ENCODE measurements around the gene JAZF1. TPM values are rescaled to one million over a fixed set of nuclear protein-coding genes. Genes with fewer than 3 reads are reported as not detected.

Gene JAZF1
- total RNA-seq, 4 donors from 2014 or later: 1.6 to 8.6 (median 5.3) TPM

DNA sequence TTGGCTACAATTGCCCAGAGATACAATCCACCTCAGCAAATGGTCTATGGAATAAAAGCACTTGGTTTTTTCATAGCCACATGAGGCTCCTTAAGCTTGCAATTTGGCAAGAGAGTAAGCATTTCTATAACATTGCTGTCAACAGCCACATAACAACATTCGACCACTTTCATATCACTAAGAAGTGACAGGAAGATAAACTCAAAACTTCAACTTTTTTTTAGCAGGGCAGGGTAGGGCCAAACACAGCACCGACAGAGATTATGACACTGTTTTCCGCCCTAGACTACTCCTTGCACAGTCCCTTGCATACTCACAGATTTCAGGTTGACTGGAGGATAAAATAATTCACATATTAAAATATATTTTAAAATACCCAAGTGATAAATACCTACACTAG is 185.4 kb downstream of the JAZF1 start:
- no peak for TF ChIP-seq POLR2A (IDR thresholded peaks at IDR 0.05)
- TF ChIP-seq, protein P1, sequence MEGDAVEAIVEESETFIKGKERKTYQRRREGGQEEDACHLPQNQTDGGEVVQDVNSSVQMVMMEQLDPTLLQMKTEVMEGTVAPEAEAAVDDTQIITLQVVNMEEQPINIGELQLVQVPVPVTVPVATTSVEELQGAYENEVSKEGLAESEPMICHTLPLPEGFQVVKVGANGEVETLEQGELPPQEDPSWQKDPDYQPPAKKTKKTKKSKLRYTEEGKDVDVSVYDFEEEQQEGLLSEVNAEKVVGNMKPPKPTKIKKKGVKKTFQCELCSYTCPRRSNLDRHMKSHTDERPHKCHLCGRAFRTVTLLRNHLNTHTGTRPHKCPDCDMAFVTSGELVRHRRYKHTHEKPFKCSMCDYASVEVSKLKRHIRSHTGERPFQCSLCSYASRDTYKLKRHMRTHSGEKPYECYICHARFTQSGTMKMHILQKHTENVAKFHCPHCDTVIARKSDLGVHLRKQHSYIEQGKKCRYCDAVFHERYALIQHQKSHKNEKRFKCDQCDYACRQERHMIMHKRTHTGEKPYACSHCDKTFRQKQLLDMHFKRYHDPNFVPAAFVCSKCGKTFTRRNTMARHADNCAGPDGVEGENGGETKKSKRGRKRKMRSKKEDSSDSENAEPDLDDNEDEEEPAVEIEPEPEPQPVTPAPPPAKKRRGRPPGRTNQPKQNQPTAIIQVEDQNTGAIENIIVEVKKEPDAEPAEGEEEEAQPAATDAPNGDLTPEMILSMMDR (IDR thresholded peaks at IDR 0.05 in 4 of 5, conservative IDR thresholded peaks at IDR 0.05 in 1 of 5): no peak
- ATAC-seq (no peak), DNase-seq (no peak)
- Histone ChIP-seq H3K4me3 (no peak overlapping the region), H3K27ac (no peak overlapping the region), H3K27me3 (no peaks in the 10 kb centered on the region), H3K36me3 (no peaks in the 10 kb centered on the region), H3K4me1 (peaks cover 23 to 29% of the 10 kb centered on the region in 2 donors), H3K9me3 (no peaks in the 10 kb centered on the region)
- in situ Hi-C loops (cut with MboI; ENCODE audit: low sequenced_read_pairs in 4 of 4) (no loop called here), intact Hi-C loops (cut with DNase I; ENCODE audit: low total_unique reads) (no loop called here)

DNA sequence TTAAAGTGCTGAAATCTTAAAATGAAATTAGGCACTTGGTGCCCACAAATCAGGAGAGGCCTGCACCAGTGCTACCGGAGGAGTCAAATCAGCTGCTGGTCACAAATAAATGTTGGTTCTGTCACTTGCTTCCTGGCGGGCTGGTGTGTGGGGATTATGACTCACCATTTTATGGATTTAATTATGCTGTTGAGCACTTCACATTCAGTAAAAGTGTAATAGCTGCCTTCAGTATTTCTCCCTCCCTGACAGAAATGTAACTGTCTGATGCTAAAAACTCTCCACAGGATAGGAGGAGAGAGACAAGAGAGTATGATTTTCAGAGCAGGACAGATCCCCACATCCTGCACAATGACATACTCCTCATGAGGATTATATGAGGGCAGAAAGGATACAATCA is 186.0 kb downstream of the JAZF1 start:
- H3K9me3 ChIP-seq: no peaks in the 10 kb centered on the region
- DNase-seq: no peak
- no peak overlapping the region for H3K27ac ChIP-seq
- peak; percentile 43 to 46 for ATAC-seq
- TF ChIP-seq, protein P1 (IDR thresholded peaks at IDR 0.05 in 4 of 5, conservative IDR thresholded peaks at IDR 0.05 in 1 of 5): no peak
- no peak for TF ChIP-seq POLR2A (IDR thresholded peaks at IDR 0.05)
- intact Hi-C loops (cut with DNase I; ENCODE audit: low total_unique reads) (no loop called here), in situ Hi-C loops (cut with MboI; ENCODE audit: low sequenced_read_pairs in 4 of 4) (no loop called here)
- H3K4me1 ChIP-seq: peaks cover 23 to 29% of the 10 kb centered on the region in 2 donors
- H3K4me3 ChIP-seq: no peak overlapping the region
- H3K27me3 ChIP-seq: no peaks in the 10 kb centered on the region
- H3K36me3 ChIP-seq: no peaks in the 10 kb centered on the region

DNA sequence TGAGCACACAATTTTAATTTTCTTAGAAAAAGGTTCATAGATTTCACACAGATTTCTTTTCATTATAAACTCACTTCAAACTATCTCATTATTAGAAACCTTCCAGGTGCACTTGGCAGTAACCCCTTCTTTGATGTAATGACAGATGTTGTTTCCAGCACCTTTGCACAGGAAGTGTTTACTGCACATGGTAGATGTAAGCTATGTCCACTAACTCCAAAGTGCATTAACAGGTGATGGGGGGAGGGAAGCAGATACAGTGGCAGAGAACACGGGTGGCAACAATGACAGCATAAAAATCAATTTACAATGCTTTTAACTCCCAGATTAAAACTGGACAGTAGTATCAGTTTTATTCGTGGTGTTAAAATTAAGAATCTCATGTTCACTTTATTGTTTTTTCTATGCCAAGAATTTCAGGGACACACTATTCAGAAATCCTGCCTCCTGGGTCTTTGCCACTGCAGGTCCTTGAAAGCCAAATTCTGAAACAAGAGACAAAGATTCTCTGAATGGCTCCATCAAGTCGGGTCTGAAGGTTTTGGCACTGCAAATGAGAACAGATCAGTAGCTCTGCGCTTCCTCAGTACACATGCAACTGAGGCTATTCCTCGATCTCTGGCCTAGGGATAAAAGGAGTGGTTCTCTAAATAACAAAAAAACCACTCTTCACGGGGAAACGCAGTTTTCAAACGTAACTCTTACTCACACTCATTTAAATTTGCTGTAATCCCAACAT is 187.7 kb downstream of the JAZF1 start:
- no peak overlapping the region for H3K4me3 ChIP-seq
- in situ Hi-C loops (cut with MboI; ENCODE audit: low sequenced_read_pairs in 4 of 4) (no loop called here), intact Hi-C loops (cut with DNase I; ENCODE audit: low total_unique reads) (no loop called here)
- H3K27ac ChIP-seq: no peak overlapping the region
- no peaks in the 10 kb centered on the region for H3K36me3 ChIP-seq
- ATAC-seq: peak; percentile 83
- no peaks in the 10 kb centered on the region for H3K27me3 ChIP-seq
- no peaks in the 10 kb centered on the region for H3K9me3 ChIP-seq
- no peak for TF ChIP-seq POLR2A (IDR thresholded peaks at IDR 0.05)
- DNase-seq: peak in 1 of 2 donors; percentile 27
- H3K4me1 ChIP-seq: peaks cover 23 to 29% of the 10 kb centered on the region in 2 donors

DNA sequence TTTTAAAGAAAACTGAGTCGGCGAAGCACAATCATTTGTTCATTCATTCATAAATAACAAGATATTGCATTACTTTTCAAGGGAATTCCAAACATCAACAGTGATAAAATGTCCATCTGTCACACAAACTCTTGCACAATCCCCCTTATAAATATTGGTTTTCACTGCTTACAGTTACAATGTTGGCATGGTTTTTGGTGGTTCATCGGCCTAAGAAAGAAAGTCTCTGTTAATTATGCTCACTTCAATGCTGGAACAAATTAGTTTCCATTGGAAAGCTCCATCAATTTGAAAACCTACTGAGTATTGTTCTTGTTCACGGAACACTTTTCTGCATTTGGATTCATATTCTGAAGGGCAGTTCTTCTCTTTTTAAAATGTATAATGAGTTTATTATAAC is 188.5 kb downstream of the JAZF1 start:
- intact Hi-C loops (cut with DNase I; ENCODE audit: low total_unique reads) (no loop called here), in situ Hi-C loops (cut with MboI; ENCODE audit: low sequenced_read_pairs in 4 of 4) (no loop called here)
- Histone ChIP-seq H3K4me3 (no peak overlapping the region), H3K4me1 (peaks cover 23 to 29% of the 10 kb centered on the region in 2 donors), H3K27me3 (no peaks in the 10 kb centered on the region), H3K36me3 (no peaks in the 10 kb centered on the region), H3K9me3 (no peaks in the 10 kb centered on the region), H3K27ac (no peak overlapping the region)
- DNase-seq: no peak
- TF ChIP-seq, protein P1 (IDR thresholded peaks at IDR 0.05 in 4 of 5, conservative IDR thresholded peaks at IDR 0.05 in 1 of 5): no peak
- no peak for TF ChIP-seq POLR2A (IDR thresholded peaks at IDR 0.05)
- ATAC-seq: no peak

DNA sequence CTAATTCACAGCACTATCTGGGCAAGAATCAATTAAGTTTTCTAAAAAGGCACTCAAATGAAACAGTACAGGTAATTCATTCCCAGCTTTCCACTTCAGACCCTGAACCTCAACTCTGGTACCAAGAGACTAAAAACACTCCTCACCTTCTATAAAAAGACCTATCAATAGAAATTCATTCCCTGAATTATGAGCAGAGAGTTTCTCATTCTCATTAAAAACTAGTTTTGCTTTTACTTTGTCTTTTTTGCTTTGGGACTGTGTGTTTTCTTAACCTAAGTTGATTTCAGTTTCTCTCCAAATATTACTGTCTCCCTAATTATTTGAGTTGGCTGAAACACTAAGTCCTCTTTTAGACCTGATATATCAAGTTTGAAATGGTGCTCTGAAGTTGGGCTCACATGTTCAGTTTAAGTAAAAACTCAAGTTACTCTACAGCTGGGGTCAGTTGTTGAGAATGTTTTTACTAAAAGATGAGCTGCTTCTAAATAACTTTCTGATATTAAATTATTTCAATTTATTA is 189.5 kb downstream of the JAZF1 start:
- H3K4me1 ChIP-seq: peaks cover 23 to 29% of the 10 kb centered on the region in 2 donors
- H3K4me3 ChIP-seq: no peak overlapping the region
- ATAC-seq (no peak), DNase-seq (no peak)
- in situ Hi-C loops (cut with MboI; ENCODE audit: low sequenced_read_pairs in 4 of 4) (no loop called here), intact Hi-C loops (cut with DNase I; ENCODE audit: low total_unique reads) (no loop called here)
- TF ChIP-seq POLR2A (IDR thresholded peaks at IDR 0.05): no peak
- TF ChIP-seq, protein P1 (IDR thresholded peaks at IDR 0.05 in 4 of 5, conservative IDR thresholded peaks at IDR 0.05 in 1 of 5): no peak
- H3K27me3 ChIP-seq: no peaks in the 10 kb centered on the region
- no peaks in the 10 kb centered on the region for H3K36me3 ChIP-seq
- no peaks in the 10 kb centered on the region for H3K9me3 ChIP-seq
- H3K27ac ChIP-seq: no peak overlapping the region
